ENCODE measurements around the gene DIRAS2.

- no peak for TF ChIP-seq PAX5 (IDR thresholded peaks at IDR 0.05; ENCODE audit: insufficient read depth, low read length, severe bottlenecking)
- no peak for TF ChIP-seq POLR2A (IDR thresholded peaks at IDR 0.05; ENCODE audit: low read depth, low read length)
- TF ChIP-seq POLR2AphosphoS5 (IDR thresholded peaks at IDR 0.05; ENCODE audit: low read depth, low read length) = no peak
- TF ChIP-seq TAF1 (IDR thresholded peaks at IDR 0.05; ENCODE audit: low read depth, low read length) = no peak
- TF ChIP-seq SPI1 (IDR thresholded peaks at IDR 0.05; ENCODE audit: low read depth, low read length) = no peak
- no peak for TF ChIP-seq POU2F2 (IDR thresholded peaks at IDR 0.05; ENCODE audit: low read depth, low read length)
These were observed 8.6 kb upstream of the DIRAS2 start for GRCh38 chr9:90651246-90651645.

Measured in GM12891 (cell line).